Glomerular visceral epithelial cell (primary cell): Measurements from ENCODE around the gene WIPF2.

Source experiments
- DNase-seq: peaks from one replicate; pipeline ENCODE4 v3.0.0-alpha.2; 2016; ENCODE audit errors: extremely low spot score

WIPF2 gene

GRCh38 chr17:40315206-40315605, 96.1 kb downstream of the WIPF2 start:
- no peak for DNase-seq

GRCh38 chr17:40315678-40316570, 96.8 kb downstream of the WIPF2 start:
- no peak for DNase-seq

GRCh38 chr17:40316571-40317344, 97.7 kb downstream of the WIPF2 start:
- peak; percentile 88 for DNase-seq

- peak; percentile 78 for DNase-seq
Measured at GRCh38 chr17:40317345-40317873, 98.3 kb downstream of the WIPF2 start.

GRCh38 chr17:40317880-40318829, 99.1 kb downstream of the WIPF2 start:
- DNase-seq, result peak; percentile 98

- DNase-seq, result no peak
Measured at GRCh38 chr17:40318830-40319391, 99.8 kb downstream of the WIPF2 start.

GRCh38 chr17:40319651-40320540, 100.8 kb downstream of the WIPF2 start:
- no peak for DNase-seq

- DNase-seq, result peak; percentile 47
Measured at GRCh38 chr17:40320756-40321523, 101.8 kb downstream of the WIPF2 start.

GRCh38 chr17:40321524-40321929, 102.4 kb downstream of the WIPF2 start:
- no peak for DNase-seq

- DNase-seq, result peak; percentile 47
Measured at GRCh38 chr17:40321961-40322357, 102.9 kb downstream of the WIPF2 start.

- peak; percentile 93 for DNase-seq
Measured at GRCh38 chr17:40322358-40323315, 103.5 kb downstream of the WIPF2 start.

GRCh38 chr17:40323391-40324381, 104.6 kb downstream of the WIPF2 start:
- DNase-seq, result peak; percentile 69

- no peak for DNase-seq
Measured at GRCh38 chr17:40325156-40326013, 106.3 kb downstream of the WIPF2 start.

GRCh38 chr17:40326014-40326831, 107.1 kb downstream of the WIPF2 start:
- DNase-seq, result no peak

GRCh38 chr17:40326832-40327199, 107.7 kb downstream of the WIPF2 start:
- DNase-seq, result no peak
